ENCODE data around the gene MRPL11. TPM values are rescaled to one million over a fixed set of nuclear protein-coding genes. Genes with fewer than 3 reads are reported as not detected.
A peak's percentile ranks its signal among the peaks of the same experiment; 100 is the strongest.
"Not testable (repeated sequence)": the region's sequence is repeated elsewhere in the genome, so short reads cannot be mapped to it uniquely, and the experiment has no call there.

The MRPL11 gene
- total RNA-seq, 2 experiments from 2014 or later = 17.7 to 21.0 TPM

- no peaks in the 10 kb centered on the region for H3K27me3 ChIP-seq (ENCODE audit: control insufficient read depth in 1 of 2, insufficient read depth in 2 of 2, low read length in 2 of 2)
- no peak overlapping the region for H3K4me3 ChIP-seq (ENCODE audit: low read length)
- H3K9me3 ChIP-seq (ENCODE audit: control insufficient read depth in 1 of 2, insufficient read depth in 1 of 2, low read length in 2 of 2) = peaks cover 6 to 11% of the 10 kb centered on the region in 2 experiments
- CTCF ChIA-PET = interaction anchor here (1.0 to 1.2 kb wide), 2 partner anchors 8 to 231 kb away, joined by 3 read pairs; partner anchors contain the start of gene MRPL11
- POLR2A ChIA-PET = no interaction called here
- ATAC-seq (ENCODE audit: poor library complexity) (no peak), DNase-seq (no peak)
- no peaks in the 10 kb centered on the region for H3K36me3 Mint-ChIP-seq (ENCODE audit: low read depth)
- H3K9me3 Mint-ChIP-seq = no peaks in the 10 kb centered on the region
- H3K4me3 Mint-ChIP-seq = no peak overlapping the region
- H3K27me3 Mint-ChIP-seq = peaks cover 4% of the 10 kb centered on the region
- intact Hi-C loops (cut with DNase I, micrococcal nuclease) = no loop called here
- no peak for TF ChIP-seq CTCF (IDR thresholded peaks at IDR 0.05)
- no peaks in the 10 kb centered on the region for H3K36me3 ChIP-seq (ENCODE audit: insufficient read depth, low read length)
- H3K27ac Mint-ChIP-seq = no peak overlapping the region
- no peaks in the 10 kb centered on the region for H3K4me1 Mint-ChIP-seq (ENCODE audit: low read depth)
- no peak overlapping the region for H3K27ac ChIP-seq (ENCODE audit: low read depth in 1 of 2, low read length in 2 of 2)
- H3K4me1 ChIP-seq (ENCODE audit: insufficient read depth, low read length) = no peaks in the 10 kb centered on the region
Observed at GRCh38 chr11:66447012-66447411, 8.4 kb upstream of the MRPL11 start.

- Mint-ChIP-seq H3K36me3 (ENCODE audit: low read depth) (peaks cover 5% of the 10 kb centered on the region), H3K9me3 (no peaks in the 10 kb centered on the region), H3K4me1 (ENCODE audit: low read depth) (peaks cover 6% of the 10 kb centered on the region), H3K4me3 (no peak overlapping the region), H3K27ac (no peak overlapping the region), H3K27me3 (peaks cover 7% of the 10 kb centered on the region)
- Histone ChIP-seq H3K9me3 (ENCODE audit: control insufficient read depth in 1 of 2, insufficient read depth in 1 of 2, low read length in 2 of 2) (peaks cover 6 to 11% of the 10 kb centered on the region in 2 experiments), H3K4me1 (ENCODE audit: insufficient read depth, low read length) (peaks cover 3% of the 10 kb centered on the region), H3K27ac (ENCODE audit: low read depth in 1 of 2, low read length in 2 of 2) (no peak overlapping the region), H3K36me3 (ENCODE audit: insufficient read depth, low read length) (no peaks in the 10 kb centered on the region), H3K4me3 (ENCODE audit: low read length) (no peak overlapping the region), H3K27me3 (ENCODE audit: control insufficient read depth in 1 of 2, insufficient read depth in 2 of 2, low read length in 2 of 2) (no peaks in the 10 kb centered on the region)
- no peak for TF ChIP-seq CTCF (IDR thresholded peaks at IDR 0.05)
- POLR2A ChIA-PET = no interaction called here
- DNase-seq = peak in 2 of 14 experiments; percentile 47 to 60
- no peak for ATAC-seq (ENCODE audit: poor library complexity)
- CTCF ChIA-PET = no interaction called here
- intact Hi-C loops (cut with DNase I, micrococcal nuclease) = no loop called here
Observed at GRCh38 chr11:66443602-66444001, 5.0 kb upstream of the MRPL11 start.

GRCh38 chr11:66440940-66441282 lies 2.3 kb upstream of the MRPL11 start:
- Mint-ChIP-seq H3K36me3 (ENCODE audit: low read depth) (peaks cover 26% of the 10 kb centered on the region), H3K4me1 (ENCODE audit: low read depth) (peaks cover 13% of the 10 kb centered on the region)
- POLR2A ChIA-PET; H3K4me3 ChIP-seq (ENCODE audit: low read length); intact Hi-C loops (cut with DNase I, micrococcal nuclease); ATAC-seq (ENCODE audit: poor library complexity); DNase-seq; CTCF ChIA-PET; H3K27ac ChIP-seq (ENCODE audit: low read depth in 1 of 2, low read length in 2 of 2); H3K4me3 Mint-ChIP-seq; H3K27me3 Mint-ChIP-seq; H3K9me3 Mint-ChIP-seq; H3K27me3 ChIP-seq (ENCODE audit: control insufficient read depth in 1 of 2, insufficient read depth in 2 of 2, low read length in 2 of 2); H3K27ac Mint-ChIP-seq: not testable (repeated sequence)
- H3K4me1 ChIP-seq (ENCODE audit: insufficient read depth, low read length) = peaks cover 11% of the 10 kb centered on the region
- peaks cover 6 to 11% of the 10 kb centered on the region in 2 experiments for H3K9me3 ChIP-seq (ENCODE audit: control insufficient read depth in 1 of 2, insufficient read depth in 1 of 2, low read length in 2 of 2)
- H3K36me3 ChIP-seq (ENCODE audit: insufficient read depth, low read length) = peaks cover 14% of the 10 kb centered on the region

GRCh38 chr11:66440101-66440939 lies 1.7 kb upstream of the MRPL11 start:
- ChIA-PET POLR2A (interaction anchor here (2.3 kb wide), 1 partner anchor 26 kb away, joined by 35 read pairs; the partner anchor contains the start of gene PELI3), CTCF (interaction anchor here (2.5 kb wide), 1 partner anchor 25 kb away, joined by 25 read pairs; the partner anchor contains the start of gene PELI3)
- H3K27me3 Mint-ChIP-seq; H3K4me3 Mint-ChIP-seq; H3K27me3 ChIP-seq (ENCODE audit: control insufficient read depth in 1 of 2, insufficient read depth in 2 of 2, low read length in 2 of 2); H3K9me3 Mint-ChIP-seq; DNase-seq; H3K4me3 ChIP-seq (ENCODE audit: low read length); H3K27ac ChIP-seq (ENCODE audit: low read depth in 1 of 2, low read length in 2 of 2); H3K27ac Mint-ChIP-seq; intact Hi-C loops (cut with DNase I, micrococcal nuclease); ATAC-seq (ENCODE audit: poor library complexity): not testable (repeated sequence)
- Histone ChIP-seq H3K36me3 (ENCODE audit: insufficient read depth, low read length) (peaks cover 18% of the 10 kb centered on the region), H3K4me1 (ENCODE audit: insufficient read depth, low read length) (peaks cover 11% of the 10 kb centered on the region), H3K9me3 (ENCODE audit: control insufficient read depth in 1 of 2, insufficient read depth in 1 of 2, low read length in 2 of 2) (peaks cover 6 to 11% of the 10 kb centered on the region in 2 experiments)
- Mint-ChIP-seq H3K4me1 (ENCODE audit: low read depth) (peaks cover 13% of the 10 kb centered on the region), H3K36me3 (ENCODE audit: low read depth) (peaks cover 32% of the 10 kb centered on the region)
